ENCODE measurements around the gene SH3RF3.

SH3RF3 gene

GRCh38 chr2:109514857-109515256 lies 385.9 kb downstream of the SH3RF3 start:
- Histone ChIP-seq H3K4me2 (no peak overlapping the region), H3K27me3 (ENCODE audit: insufficient read depth, low read depth) (no peaks in the 10 kb centered on the region), H3K4me1 (ENCODE audit: low read depth, poor library complexity, severe bottlenecking) (peaks cover 24% of the 10 kb centered on the region), H2AFZ (ENCODE audit: low read depth) (no peak overlapping the region), H3K27ac (peak overlapping the region; percentile 91; the same call in 1 of the 2 replicates), H3K79me2 (ENCODE audit: insufficient read depth, low read depth) (no peaks in the 10 kb centered on the region), H3K36me3 (ENCODE audit: insufficient read depth) (no peaks in the 10 kb centered on the region), H3K9ac (no peak overlapping the region; the same call in 1 of the 2 replicates), H4K20me1 (ENCODE audit: insufficient read depth) (no peaks in the 10 kb centered on the region), H3K4me3 (IDR thresholded peaks at IDR 0.05; ENCODE audit: insufficient read depth, low read depth, low read length) (no peak overlapping the region)
- no peak for TF ChIP-seq CTCF (conservative IDR thresholded peaks at IDR 0.05; ENCODE audit: low read depth, low read length)

- Histone ChIP-seq H3K79me2 (ENCODE audit: insufficient read depth, low read depth) (no peaks in the 10 kb centered on the region), H3K27ac (no peak overlapping the region), H3K4me3 (IDR thresholded peaks at IDR 0.05; ENCODE audit: insufficient read depth, low read depth, low read length) (no peak overlapping the region), H3K36me3 (ENCODE audit: insufficient read depth) (no peaks in the 10 kb centered on the region), H4K20me1 (ENCODE audit: insufficient read depth) (no peaks in the 10 kb centered on the region), H3K4me2 (no peak overlapping the region), H3K27me3 (ENCODE audit: insufficient read depth, low read depth) (no peaks in the 10 kb centered on the region), H3K4me1 (ENCODE audit: low read depth, poor library complexity, severe bottlenecking) (peaks cover 21% of the 10 kb centered on the region), H2AFZ (ENCODE audit: low read depth) (no peak overlapping the region), H3K9ac (no peak overlapping the region)
- TF ChIP-seq CTCF (conservative IDR thresholded peaks at IDR 0.05; ENCODE audit: low read depth, low read length) = no peak
Measured at GRCh38 chr2:109516445-109517117, 387.6 kb downstream of the SH3RF3 start.

- TF ChIP-seq CTCF (conservative IDR thresholded peaks at IDR 0.05; ENCODE audit: low read depth, low read length) = no peak
- Histone ChIP-seq H3K27ac (no peak overlapping the region), H3K4me2 (no peak overlapping the region), H3K27me3 (ENCODE audit: insufficient read depth, low read depth) (no peaks in the 10 kb centered on the region), H3K36me3 (ENCODE audit: insufficient read depth) (no peaks in the 10 kb centered on the region), H3K79me2 (ENCODE audit: insufficient read depth, low read depth) (no peaks in the 10 kb centered on the region), H3K4me3 (IDR thresholded peaks at IDR 0.05; ENCODE audit: insufficient read depth, low read depth, low read length) (no peak overlapping the region), H2AFZ (ENCODE audit: low read depth) (no peak overlapping the region), H3K4me1 (ENCODE audit: low read depth, poor library complexity, severe bottlenecking) (peaks cover 21% of the 10 kb centered on the region), H4K20me1 (ENCODE audit: insufficient read depth) (no peaks in the 10 kb centered on the region), H3K9ac (no peak overlapping the region)
Measured at GRCh38 chr2:109517118-109517889, 388.3 kb downstream of the SH3RF3 start.

- H2AFZ ChIP-seq (ENCODE audit: low read depth) = no peak overlapping the region
- H3K4me2 ChIP-seq = no peak overlapping the region
- H3K9ac ChIP-seq = no peak overlapping the region
- H3K79me2 ChIP-seq (ENCODE audit: insufficient read depth, low read depth) = no peaks in the 10 kb centered on the region
- H3K27ac ChIP-seq = no peak overlapping the region
- no peak overlapping the region for H3K4me3 ChIP-seq (IDR thresholded peaks at IDR 0.05; ENCODE audit: insufficient read depth, low read depth, low read length)
- peaks cover 4% of the 10 kb centered on the region for H3K4me1 ChIP-seq (ENCODE audit: low read depth, poor library complexity, severe bottlenecking)
- no peaks in the 10 kb centered on the region for H4K20me1 ChIP-seq (ENCODE audit: insufficient read depth)
- no peaks in the 10 kb centered on the region for H3K36me3 ChIP-seq (ENCODE audit: insufficient read depth)
- no peaks in the 10 kb centered on the region for H3K27me3 ChIP-seq (ENCODE audit: insufficient read depth, low read depth)
- no peak for TF ChIP-seq CTCF (conservative IDR thresholded peaks at IDR 0.05; ENCODE audit: low read depth, low read length)
Measured at GRCh38 chr2:109519513-109519912, 390.5 kb downstream of the SH3RF3 start.

Measured in KMS-11 (cell line).